ENCODE measurements around the gene GPHA2. TPM values are rescaled to one million over a fixed set of nuclear protein-coding genes. Genes with fewer than 3 reads are reported as not detected.
A peak's percentile ranks its signal among the peaks of the same experiment; 100 is the strongest.

The GPHA2 gene
- total RNA-seq, 1 experiment from 2014 or later, result not detected

- Mint-ChIP-seq H3K4me1 (ENCODE audit: low read depth, unreplicated experiment) (peaks cover 15% of the 10 kb centered on the region), H3K4me3 (ENCODE audit: low read depth, unreplicated experiment) (peak overlapping the region; percentile 37), H3K27ac (ENCODE audit: unreplicated experiment) (peak overlapping the region; percentile 86), H3K9me3 (ENCODE audit: low read depth, unreplicated experiment) (no peaks in the 10 kb centered on the region), H3K36me3 (ENCODE audit: insufficient read depth, unreplicated experiment) (peaks cover 35% of the 10 kb centered on the region), H3K27me3 (ENCODE audit: unreplicated experiment) (no peaks in the 10 kb centered on the region)
- CTCF ChIA-PET, result interaction anchor here (1.0 to 1.5 kb wide), 2 partner anchors 53 to 114 kb away, joined by 4 read pairs; partner anchors contain the start of gene ARL2
- no TSS peak for BruUV-seq (replicated peaks)
- TF ChIP-seq CTCF (IDR thresholded peaks at IDR 0.05; ENCODE audit: unreplicated experiment), result no peak
- intact Hi-C loops (cut with micrococcal nuclease; ENCODE audit: unreplicated experiment), result no loop called here
- peak; percentile 78 for DNase-seq
Measured at GRCh38 chr11:64900263-64900678, 35.4 kb downstream of the GPHA2 start.

GRCh38 chr11:64898541-64898940, 37.2 kb downstream of the GPHA2 start:
- no peak for TF ChIP-seq CTCF (IDR thresholded peaks at IDR 0.05; ENCODE audit: unreplicated experiment)
- BruUV-seq (replicated peaks), result no TSS peak
- intact Hi-C loops (cut with micrococcal nuclease; ENCODE audit: unreplicated experiment), result no loop called here
- H3K27me3 Mint-ChIP-seq (ENCODE audit: unreplicated experiment), result no peaks in the 10 kb centered on the region
- H3K4me1 Mint-ChIP-seq (ENCODE audit: low read depth, unreplicated experiment), result peaks cover 15% of the 10 kb centered on the region
- DNase-seq, result no peak
- H3K9me3 Mint-ChIP-seq (ENCODE audit: low read depth, unreplicated experiment), result no peaks in the 10 kb centered on the region
- H3K4me3 Mint-ChIP-seq (ENCODE audit: low read depth, unreplicated experiment), result no peak overlapping the region
- H3K27ac Mint-ChIP-seq (ENCODE audit: unreplicated experiment), result no peak overlapping the region
- CTCF ChIA-PET, result interaction anchor here (0.9 kb wide), 1 partner anchor 30 kb away, joined by 3 read pairs; no protein-coding TSS in a partner anchor
- peaks cover 48% of the 10 kb centered on the region for H3K36me3 Mint-ChIP-seq (ENCODE audit: insufficient read depth, unreplicated experiment)

- TF ChIP-seq CTCF (IDR thresholded peaks at IDR 0.05; ENCODE audit: unreplicated experiment), result no peak
Measured at GRCh38 chr11:64898076-64898445, 37.6 kb downstream of the GPHA2 start.

GRCh38 chr11:64897381-64898075, 38.2 kb downstream of the GPHA2 start:
- CTCF ChIA-PET, result interaction anchor here (0.9 kb wide), 1 partner anchor 31 kb away, joined by 3 read pairs; no protein-coding TSS in a partner anchor

More at GRCh38 chr11:64898076-64898445, 37.6 kb downstream of the GPHA2 start:
- H3K27ac Mint-ChIP-seq (ENCODE audit: unreplicated experiment), result no peak overlapping the region
- DNase-seq, result no peak
- CTCF ChIA-PET, result interaction anchor here (0.9 kb wide), 1 partner anchor 31 kb away, joined by 3 read pairs; no protein-coding TSS in a partner anchor
- H3K4me1 Mint-ChIP-seq (ENCODE audit: low read depth, unreplicated experiment), result peaks cover 15% of the 10 kb centered on the region
- H3K36me3 Mint-ChIP-seq (ENCODE audit: insufficient read depth, unreplicated experiment), result peaks cover 53% of the 10 kb centered on the region
- H3K4me3 Mint-ChIP-seq (ENCODE audit: low read depth, unreplicated experiment), result no peak overlapping the region
- BruUV-seq (replicated peaks), result no TSS peak
- no peaks in the 10 kb centered on the region for H3K9me3 Mint-ChIP-seq (ENCODE audit: low read depth, unreplicated experiment)
- H3K27me3 Mint-ChIP-seq (ENCODE audit: unreplicated experiment), result no peaks in the 10 kb centered on the region
- intact Hi-C loops (cut with micrococcal nuclease; ENCODE audit: unreplicated experiment), result no loop called here

More at GRCh38 chr11:64897381-64898075, 38.2 kb downstream of the GPHA2 start:
- DNase-seq, result no peak
- TF ChIP-seq CTCF (IDR thresholded peaks at IDR 0.05; ENCODE audit: unreplicated experiment), result no peak
- no peak overlapping the region for H3K27ac Mint-ChIP-seq (ENCODE audit: unreplicated experiment)
- no peak overlapping the region for H3K4me3 Mint-ChIP-seq (ENCODE audit: low read depth, unreplicated experiment)
- no peaks in the 10 kb centered on the region for H3K27me3 Mint-ChIP-seq (ENCODE audit: unreplicated experiment)
- peaks cover 59% of the 10 kb centered on the region for H3K36me3 Mint-ChIP-seq (ENCODE audit: insufficient read depth, unreplicated experiment)
- no TSS peak for BruUV-seq (replicated peaks)
- intact Hi-C loops (cut with micrococcal nuclease; ENCODE audit: unreplicated experiment), result no loop called here
- no peaks in the 10 kb centered on the region for H3K9me3 Mint-ChIP-seq (ENCODE audit: low read depth, unreplicated experiment)
- peaks cover 16% of the 10 kb centered on the region for H3K4me1 Mint-ChIP-seq (ENCODE audit: low read depth, unreplicated experiment)
